ENCODE data around the gene C10orf90.

C10orf90 gene

GRCh38 chr10:126670056-126670894 is at the start of gene C10orf90:
Gene C10orf90 (minus strand): TSS chr10:126670693. CDS start chr10:126670480, 213 bp downstream.
- DNase-seq (ENCODE audit: low read depth, low spot score), result no peak

- no peak for DNase-seq (ENCODE audit: low read depth, low spot score)
Measured at GRCh38 chr10:126716366-126716765, 45.9 kb upstream of the C10orf90 start.

GRCh38 chr10:126713594-126713993 is 43.1 kb upstream of the C10orf90 start:
- DNase-seq (ENCODE audit: low read depth, low spot score), result no peak

GRCh38 chr10:126712681-126713080 is 42.2 kb upstream of the C10orf90 start:
- DNase-seq (ENCODE audit: low read depth, low spot score), result no peak

- peak; percentile 19 for DNase-seq (ENCODE audit: low read depth, low spot score)
Measured at GRCh38 chr10:126705951-126706565, 35.6 kb upstream of the C10orf90 start.

- no peak for DNase-seq (ENCODE audit: low read depth, low spot score)
Measured at GRCh38 chr10:126705131-126705530, 34.6 kb upstream of the C10orf90 start.

GRCh38 chr10:126704649-126705048 is 34.2 kb upstream of the C10orf90 start:
- no peak for DNase-seq (ENCODE audit: low read depth, low spot score)

GRCh38 chr10:126702181-126702580 is 31.7 kb upstream of the C10orf90 start:
- DNase-seq (ENCODE audit: low read depth, low spot score), result peak; percentile 24

- no peak for DNase-seq (ENCODE audit: low read depth, low spot score)
Measured at GRCh38 chr10:126701526-126701925, 31.0 kb upstream of the C10orf90 start.

GRCh38 chr10:126696684-126697083 is 26.2 kb upstream of the C10orf90 start:
- no peak for DNase-seq (ENCODE audit: low read depth, low spot score)

GRCh38 chr10:126691456-126691855 is 21.0 kb upstream of the C10orf90 start:
- DNase-seq (ENCODE audit: low read depth, low spot score), result no peak

- no peak for DNase-seq (ENCODE audit: low read depth, low spot score)
Measured at GRCh38 chr10:126690534-126690933, 20.0 kb upstream of the C10orf90 start.

GRCh38 chr10:126689461-126689994 is 19.0 kb upstream of the C10orf90 start:
- DNase-seq (ENCODE audit: low read depth, low spot score), result no peak

GRCh38 chr10:126687121-126687606 is 16.7 kb upstream of the C10orf90 start:
- peak; percentile 18 for DNase-seq (ENCODE audit: low read depth, low spot score)

GRCh38 chr10:126686719-126687118 is 16.2 kb upstream of the C10orf90 start:
- no peak for DNase-seq (ENCODE audit: low read depth, low spot score)

- peak; percentile 69 for DNase-seq (ENCODE audit: low read depth, low spot score)
Measured at GRCh38 chr10:126686268-126686667, 15.8 kb upstream of the C10orf90 start.

GRCh38 chr10:126685756-126686155 is 15.3 kb upstream of the C10orf90 start:
- no peak for DNase-seq (ENCODE audit: low read depth, low spot score)

GRCh38 chr10:126684171-126684745 is 13.8 kb upstream of the C10orf90 start:
- DNase-seq (ENCODE audit: low read depth, low spot score), result no peak

GRCh38 chr10:126683466-126683865 is 13.0 kb upstream of the C10orf90 start:
- no peak for DNase-seq (ENCODE audit: low read depth, low spot score)

- DNase-seq (ENCODE audit: low read depth, low spot score), result no peak
Measured at GRCh38 chr10:126675656-126676438, 5.4 kb upstream of the C10orf90 start.

- DNase-seq (ENCODE audit: low read depth, low spot score), result no peak
Measured at GRCh38 chr10:126674741-126675515, 4.4 kb upstream of the C10orf90 start.
